PFSK-1 (cell line): ENCODE results near the gene CPVL.

Experiments used
- FOXP2 ChIP-seq: optimal IDR thresholded peaks from 2 replicates; pipeline ENCODE3; 2011; ENCODE audit warnings: borderline replicate concordance, control low read depth, inconsistent platforms; ENCODE audit not compliant: insufficient read depth; ENCODE audit errors: extremely low read length, extremely low read depth
- POLR2AphosphoS5 ChIP-seq: IDR thresholded peaks from 2 replicates; pipeline ENCODE4 v1.6.1; 2012; ENCODE audit warnings: low read depth, mild to moderate bottlenecking, control low read depth, low read length, moderate library complexity
- REST ChIP-seq, 2 experiments: IDR thresholded peaks; 2 replicates each; pipeline versions ENCODE4 v1.6.1 to v1.8.0; 2011 to 2012; ENCODE audit warnings: low read depth in 2 of 2, low read length in 2 of 2, control low read depth in 1 of 2, inconsistent platforms in 1 of 2, mild to moderate bottlenecking in 1 of 2, moderate library complexity in 1 of 2; ENCODE audit not compliant: insufficient read depth in 1 of 2
- SIN3A ChIP-seq: IDR thresholded peaks from 2 replicates; pipeline ENCODE4 v1.6.1; 2012; ENCODE audit warnings: mild to moderate bottlenecking, low read length, moderate library complexity, borderline replicate concordance; ENCODE audit not compliant: insufficient read depth
- TAF1 ChIP-seq: IDR thresholded peaks from 2 replicates; pipeline ENCODE4 v1.6.1; 2012; ENCODE audit warnings: low read length, control low read depth, borderline replicate concordance; ENCODE audit not compliant: insufficient read depth

Gene CPVL

GRCh38 chr7:29077854-29078253, 68.5 kb downstream of the CPVL start:
- TF ChIP-seq REST (IDR thresholded peaks at IDR 0.05; ENCODE audit: insufficient read depth in 1 of 2, low read depth in 2 of 2, low read length in 2 of 2) (no peak), TAF1 (no peak), SIN3A (no peak), FOXP2 (no peak), POLR2AphosphoS5 (no peak)

- TF ChIP-seq SIN3A (no peak), REST (IDR thresholded peaks at IDR 0.05; ENCODE audit: insufficient read depth in 1 of 2, low read depth in 2 of 2, low read length in 2 of 2) (no peak), TAF1 (no peak), POLR2AphosphoS5 (no peak), FOXP2 (no peak)
These were observed 69.2 kb downstream of the CPVL start for GRCh38 chr7:29077176-29077575.

GRCh38 chr7:29076631-29077030, 69.7 kb downstream of the CPVL start:
- TF ChIP-seq SIN3A (no peak), POLR2AphosphoS5 (no peak), REST (IDR thresholded peaks at IDR 0.05; ENCODE audit: insufficient read depth in 1 of 2, low read depth in 2 of 2, low read length in 2 of 2) (no peak), FOXP2 (no peak), TAF1 (no peak)

- TF ChIP-seq TAF1 (no peak), REST (IDR thresholded peaks at IDR 0.05; ENCODE audit: insufficient read depth in 1 of 2, low read depth in 2 of 2, low read length in 2 of 2) (no peak), FOXP2 (no peak), POLR2AphosphoS5 (no peak), SIN3A (no peak)
These were observed 70.7 kb downstream of the CPVL start for GRCh38 chr7:29075606-29076005.
